GM18505 (cell line): ENCODE results near the gene RAB33B.
"Not testable (repeated sequence)": the region's sequence is repeated elsewhere in the genome, so short reads cannot be mapped to it uniquely, and the experiment has no call there.

ENCODE experiments used
- ATAC-seq: cut with Tn5 transposase; IDR thresholded peaks from one replicate; pipeline ENCODE4 v1.9.1; 2021; ENCODE audit not compliant: unreplicated experiment
- POLR2A ChIP-seq: IDR thresholded peaks from 4 replicates; pipeline ENCODE4 v1.6.1; 2011; ENCODE audit warnings: borderline replicate concordance; ENCODE audit not compliant: insufficient read depth, insufficient read length; ENCODE audit errors: extremely low read depth

Gene RAB33B

DNA sequence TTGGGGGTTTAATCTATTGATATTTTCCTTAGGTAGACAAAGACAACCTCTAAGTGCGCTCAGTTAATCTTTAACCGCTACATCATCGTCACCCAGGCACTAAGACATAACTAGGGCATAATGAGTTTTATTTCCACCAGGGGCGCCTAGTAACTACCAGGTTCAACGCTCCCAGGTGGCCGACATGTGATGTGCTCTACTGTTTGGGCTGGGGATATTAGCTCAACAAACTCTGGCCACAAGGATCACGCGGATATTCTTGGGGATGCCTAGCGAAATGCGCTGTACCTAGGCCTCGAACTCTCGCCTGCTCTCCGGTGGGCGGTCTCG is 915 bp upstream of the RAB33B start:
- no peak for TF ChIP-seq POLR2A
- peak; percentile 38 for ATAC-seq

DNA sequence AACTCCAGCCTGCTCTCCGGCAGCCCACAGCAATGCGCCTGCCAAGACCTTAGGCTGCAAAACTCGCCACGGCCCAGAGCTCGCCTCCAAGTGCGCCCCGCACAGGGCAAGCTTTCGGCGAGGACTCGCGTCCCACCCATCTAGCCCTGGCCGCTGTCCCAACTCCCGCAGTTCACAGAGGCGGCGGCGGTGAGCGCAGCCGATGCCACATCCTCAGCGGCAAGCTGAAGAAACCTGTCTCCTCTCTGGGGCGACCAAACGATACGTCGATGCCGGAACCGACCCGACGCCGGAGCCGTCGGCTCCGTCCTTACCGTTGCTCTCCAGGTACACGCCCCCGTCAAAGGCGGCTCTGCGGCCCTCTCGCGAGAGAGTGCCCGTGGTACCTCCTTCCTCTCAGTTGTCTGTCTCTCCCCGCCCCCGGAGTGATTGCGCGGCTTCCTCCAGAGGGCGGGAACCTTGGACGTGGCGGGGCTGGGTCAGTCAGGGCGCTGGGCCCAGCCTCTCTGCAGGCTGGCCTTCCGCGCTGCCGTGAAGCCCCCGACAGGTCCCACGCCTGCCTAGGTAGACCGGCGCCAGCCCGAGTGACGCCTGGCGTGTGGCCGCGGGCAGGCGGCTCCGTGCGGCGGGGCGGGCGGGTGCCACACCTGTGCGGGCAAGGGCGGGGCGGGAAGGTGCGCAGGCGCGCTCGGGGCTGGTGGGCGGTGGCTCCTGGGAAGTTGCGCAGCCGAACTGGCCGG is 380 bp upstream of the RAB33B start:
- peak; percentile 89 for ATAC-seq
- peak; percentile 92 for TF ChIP-seq POLR2A

- no peak for ATAC-seq
- TF ChIP-seq POLR2A: no peak
These were observed 1.2 kb downstream of the RAB33B start for GRCh38 chr4:139455126-139455538.

DNA sequence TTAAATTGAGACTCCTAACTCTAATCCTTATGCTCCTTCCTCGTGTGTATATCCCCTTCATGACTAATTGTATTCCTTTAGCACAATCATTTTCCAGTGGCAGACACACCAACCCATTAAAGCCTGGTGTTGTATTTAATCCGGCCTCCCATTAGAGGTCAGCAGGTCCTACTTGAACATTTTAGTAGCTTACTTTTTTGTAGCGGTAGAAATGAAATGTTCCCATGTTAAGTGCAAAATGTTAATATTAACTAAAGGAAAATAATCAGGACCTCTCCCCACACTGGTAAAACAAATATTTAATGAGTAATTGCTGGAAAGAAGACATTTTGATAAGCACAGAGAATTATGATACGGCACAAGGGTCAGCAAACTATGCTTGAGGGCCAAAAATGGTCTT is 3.4 kb downstream of the RAB33B start:
- no peak for ATAC-seq

DNA sequence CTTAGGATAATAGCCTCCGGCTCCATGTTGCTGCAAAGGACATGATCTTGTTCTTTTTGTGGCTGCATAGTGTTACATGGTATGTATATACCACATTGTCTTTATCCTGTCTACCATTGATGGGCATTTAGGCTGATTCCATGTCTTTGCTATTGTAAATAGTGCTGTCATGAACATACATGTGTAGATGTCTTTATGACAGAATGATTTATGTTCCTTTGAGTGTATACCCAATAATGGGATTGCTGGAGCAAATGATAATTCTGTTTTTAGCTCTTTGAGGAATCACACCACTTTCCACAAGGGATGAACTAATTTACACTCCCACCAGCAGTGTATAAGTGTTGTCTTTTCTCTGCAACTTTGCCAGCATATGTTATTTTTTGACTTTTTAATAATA is 4.6 kb downstream of the RAB33B start:
- TF ChIP-seq POLR2A: no peak
- no peak for ATAC-seq

More for the DNA sequence above, 3.4 kb downstream of the RAB33B start:
- TF ChIP-seq POLR2A: no peak

DNA sequence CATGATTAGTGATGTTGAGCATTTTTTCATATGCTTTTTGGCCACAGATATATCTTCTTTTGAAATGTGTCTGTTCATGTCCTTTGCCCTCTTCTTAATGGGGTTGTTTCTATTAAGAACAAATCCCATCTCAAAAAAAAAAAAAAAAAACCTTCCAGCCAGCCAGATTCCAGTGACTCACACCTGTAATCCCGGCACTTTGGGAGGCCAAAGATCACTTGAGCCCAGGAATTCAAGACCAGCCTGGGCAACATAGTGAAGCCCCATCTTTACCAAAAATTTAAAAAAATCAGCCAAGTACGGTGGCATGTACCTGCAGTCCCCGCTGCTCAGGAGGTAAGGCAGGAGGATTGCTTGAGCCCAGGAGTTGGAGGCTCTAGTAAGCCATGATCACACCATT is 5.1 kb downstream of the RAB33B start:
- no peak for TF ChIP-seq POLR2A
- no peak for ATAC-seq

DNA sequence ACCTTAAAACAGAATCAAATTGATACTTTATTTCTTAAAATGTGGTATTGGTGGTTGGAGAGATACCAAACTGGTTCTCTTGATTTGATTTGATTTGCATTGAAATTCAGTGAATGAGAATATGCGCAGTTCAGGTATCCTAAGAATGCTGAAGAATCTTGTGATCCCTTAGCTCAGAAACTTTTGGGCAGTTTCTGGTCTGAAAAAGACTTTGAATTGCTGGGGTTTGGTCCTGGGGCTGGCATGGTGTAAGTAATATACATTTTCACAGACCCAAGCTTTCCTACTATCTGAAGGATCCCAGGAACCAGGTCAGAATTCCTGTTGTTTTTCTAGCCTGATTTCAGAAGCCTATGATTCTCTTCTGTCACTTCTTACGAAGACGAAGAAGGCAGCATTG is 6.6 kb downstream of the RAB33B start:
- no peak for TF ChIP-seq POLR2A
- ATAC-seq: no peak

GRCh38 chr4:139461022-139461628 is 7.2 kb downstream of the RAB33B start:
- no peak for ATAC-seq
- TF ChIP-seq POLR2A: no peak

- not testable (repeated sequence) for ATAC-seq
These were observed 10.6 kb downstream of the RAB33B start for GRCh38 chr4:139464512-139464911.

DNA sequence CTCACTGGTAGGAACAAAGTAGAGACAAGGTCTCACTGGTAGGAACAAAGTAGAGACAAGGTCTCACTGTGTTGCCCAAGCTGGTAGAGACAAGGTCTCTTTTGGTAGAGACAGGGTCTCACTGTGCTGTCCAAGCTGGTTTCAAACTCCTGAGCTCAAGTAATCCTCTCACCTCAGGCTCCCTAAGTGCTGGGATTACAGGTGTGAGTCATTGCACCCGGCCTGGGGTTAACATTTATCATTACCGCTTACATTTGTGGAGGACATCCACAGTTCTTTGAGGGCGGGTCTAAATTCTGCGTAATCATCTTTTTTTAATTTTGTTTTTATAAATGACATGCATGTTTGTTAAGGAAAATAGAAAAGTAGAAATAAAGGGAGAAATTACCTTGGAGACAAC is 12.0 kb downstream of the RAB33B start:
- TF ChIP-seq POLR2A: no peak
- ATAC-seq: no peak

GRCh38 chr4:139468756-139469155 is 14.8 kb downstream of the RAB33B start:
- not testable (repeated sequence) for ATAC-seq

- ATAC-seq: no peak
- no peak for TF ChIP-seq POLR2A
These were observed 15.3 kb downstream of the RAB33B start for GRCh38 chr4:139469216-139469615.

DNA sequence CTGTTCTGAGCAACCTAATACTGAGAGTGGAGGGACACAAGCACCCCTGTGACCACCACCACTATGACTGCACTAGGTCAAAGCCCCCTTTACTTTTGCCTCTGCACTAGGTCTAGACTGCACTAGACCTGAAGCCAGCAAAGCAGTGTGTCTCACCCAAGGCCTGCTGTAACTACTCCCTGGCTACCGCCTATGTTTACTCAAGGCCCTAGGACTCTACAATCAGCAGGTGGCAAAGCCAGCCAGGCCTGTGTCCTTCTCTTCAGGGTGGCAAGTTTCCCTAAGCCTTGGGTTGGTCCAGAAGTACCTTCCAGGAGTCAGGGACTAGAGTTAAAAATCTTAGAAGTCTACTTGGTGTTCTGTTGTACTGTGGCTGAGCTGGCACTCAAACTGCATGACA is 15.9 kb downstream of the RAB33B start:
- no peak for TF ChIP-seq POLR2A
- no peak for ATAC-seq

DNA sequence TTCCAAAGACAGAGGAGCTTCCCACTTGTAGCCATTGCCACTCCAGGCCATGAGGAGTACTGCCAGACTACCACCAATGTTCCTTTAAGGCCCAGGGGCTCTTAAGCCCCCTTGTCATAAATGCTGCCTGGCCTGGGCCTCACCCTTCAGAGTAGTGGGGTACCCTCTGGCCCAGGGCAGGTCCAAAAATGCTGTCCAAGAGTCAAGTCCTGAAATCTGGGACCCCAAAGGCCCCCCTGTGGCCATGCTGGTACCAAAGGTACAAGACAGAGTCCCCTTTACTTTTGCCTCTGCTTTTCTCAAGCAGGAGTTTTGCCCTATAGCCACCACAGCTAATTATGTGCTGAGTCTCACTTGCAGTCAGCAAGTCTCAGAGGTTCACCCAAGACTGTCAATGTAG is 16.4 kb downstream of the RAB33B start:
- no peak for TF ChIP-seq POLR2A
- ATAC-seq: no peak

- no peak for ATAC-seq
- no peak for TF ChIP-seq POLR2A
These were observed 17.2 kb downstream of the RAB33B start for GRCh38 chr4:139470997-139471665.

- no peak for TF ChIP-seq POLR2A
- ATAC-seq: no peak
These were observed 18.9 kb downstream of the RAB33B start for GRCh38 chr4:139472852-139473251.
